Breast epithelium (tissue), 3 donors: ENCODE measurements around the gene CALR3.

Experiments used
- POLR2A ChIP-seq: fragments of 450-650 bp; IDR thresholded peaks from one replicate; pipeline ENCODE4 v1.6.1; 2016; ENCODE audit warnings: antibody characterized with exemption, mild to moderate bottlenecking, moderate library complexity
- POLR2AphosphoS5 ChIP-seq, 3 donors: sonication (generic); formaldehyde crosslinking; IDR thresholded peaks; one replicate each; pipeline ENCODE4 v1.6.1; 2017; ENCODE audit warnings: antibody characterized with exemption in 3 of 3
- TF ChIP-seq, protein P1 (sequence below), 3 donors: fragments of 450-650 bp; IDR thresholded peaks; one replicate each; pipeline ENCODE4 v1.5.1; 2016 to 2017; ENCODE audit warnings: antibody characterized with exemption in 3 of 3, mild to moderate bottlenecking in 3 of 3, moderate library complexity in 3 of 3

DNA sequence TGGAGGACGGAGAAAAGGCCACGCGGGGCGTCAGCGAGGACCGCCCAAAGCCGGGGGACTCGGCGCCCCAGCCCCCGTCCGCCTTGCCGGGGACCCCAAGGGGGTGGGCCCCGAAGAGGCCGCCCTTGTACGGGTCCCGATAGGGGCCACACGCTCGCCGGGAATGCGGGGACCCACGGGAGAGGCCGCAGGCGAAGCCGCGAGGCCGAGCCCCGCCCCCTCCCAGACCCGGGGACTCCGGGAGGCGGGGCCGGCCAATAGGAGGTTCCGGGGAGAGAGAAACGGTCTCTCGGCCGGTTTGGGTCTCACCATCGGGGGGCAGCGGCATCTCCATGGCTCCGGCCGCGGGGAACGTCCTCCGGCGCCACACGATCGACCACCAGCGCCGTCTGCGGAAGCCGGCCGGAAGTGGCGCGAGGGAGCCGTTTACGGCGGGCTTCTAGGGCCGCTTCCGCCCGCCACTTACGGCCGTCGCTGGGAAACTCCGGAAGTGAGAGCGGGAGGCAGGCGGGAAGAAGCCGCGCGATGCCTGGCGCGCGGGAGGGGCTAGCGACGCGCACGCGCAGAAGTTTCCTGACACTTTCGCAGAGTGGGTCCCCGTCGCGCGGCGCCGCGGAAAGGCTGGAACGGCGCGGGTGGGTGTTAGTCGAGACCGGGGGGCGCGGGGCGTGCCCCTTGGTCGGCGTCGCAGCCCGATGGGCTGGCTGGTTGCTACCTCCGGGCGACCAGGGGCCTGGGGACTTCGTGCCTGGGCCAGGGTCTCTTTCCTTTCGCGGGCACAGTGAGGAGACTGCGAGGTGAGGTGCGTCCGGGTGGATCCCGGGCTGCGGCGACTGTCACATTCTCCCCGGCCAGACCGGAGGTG lies 46.3 kb upstream of the CALR3 start, which contains the start of gene CHERP:
- TF ChIP-seq, protein P1, sequence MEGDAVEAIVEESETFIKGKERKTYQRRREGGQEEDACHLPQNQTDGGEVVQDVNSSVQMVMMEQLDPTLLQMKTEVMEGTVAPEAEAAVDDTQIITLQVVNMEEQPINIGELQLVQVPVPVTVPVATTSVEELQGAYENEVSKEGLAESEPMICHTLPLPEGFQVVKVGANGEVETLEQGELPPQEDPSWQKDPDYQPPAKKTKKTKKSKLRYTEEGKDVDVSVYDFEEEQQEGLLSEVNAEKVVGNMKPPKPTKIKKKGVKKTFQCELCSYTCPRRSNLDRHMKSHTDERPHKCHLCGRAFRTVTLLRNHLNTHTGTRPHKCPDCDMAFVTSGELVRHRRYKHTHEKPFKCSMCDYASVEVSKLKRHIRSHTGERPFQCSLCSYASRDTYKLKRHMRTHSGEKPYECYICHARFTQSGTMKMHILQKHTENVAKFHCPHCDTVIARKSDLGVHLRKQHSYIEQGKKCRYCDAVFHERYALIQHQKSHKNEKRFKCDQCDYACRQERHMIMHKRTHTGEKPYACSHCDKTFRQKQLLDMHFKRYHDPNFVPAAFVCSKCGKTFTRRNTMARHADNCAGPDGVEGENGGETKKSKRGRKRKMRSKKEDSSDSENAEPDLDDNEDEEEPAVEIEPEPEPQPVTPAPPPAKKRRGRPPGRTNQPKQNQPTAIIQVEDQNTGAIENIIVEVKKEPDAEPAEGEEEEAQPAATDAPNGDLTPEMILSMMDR (IDR thresholded peaks at IDR 0.05): no peak
- TF ChIP-seq POLR2A (peak; percentile 75), POLR2AphosphoS5 (IDR thresholded peaks at IDR 0.05) (peak; percentile 77 to 92 (median 85))
